Limb (tissue), 2 donors: ENCODE measurements around the gene FIGNL2.

Source experiments
- DNase-seq, 2 donors: peaks; one replicate each; pipeline ENCODE4 v3.0.0-alpha.2; 2016; ENCODE audit errors: extremely low spot score in 2 of 2

Gene FIGNL2

GRCh38 chr12:51774933-51775332 lies 73.6 kb downstream of the FIGNL2 start:
- DNase-seq = no peak

GRCh38 chr12:51773145-51773869 lies 75.2 kb downstream of the FIGNL2 start:
- no peak for DNase-seq

DNA sequence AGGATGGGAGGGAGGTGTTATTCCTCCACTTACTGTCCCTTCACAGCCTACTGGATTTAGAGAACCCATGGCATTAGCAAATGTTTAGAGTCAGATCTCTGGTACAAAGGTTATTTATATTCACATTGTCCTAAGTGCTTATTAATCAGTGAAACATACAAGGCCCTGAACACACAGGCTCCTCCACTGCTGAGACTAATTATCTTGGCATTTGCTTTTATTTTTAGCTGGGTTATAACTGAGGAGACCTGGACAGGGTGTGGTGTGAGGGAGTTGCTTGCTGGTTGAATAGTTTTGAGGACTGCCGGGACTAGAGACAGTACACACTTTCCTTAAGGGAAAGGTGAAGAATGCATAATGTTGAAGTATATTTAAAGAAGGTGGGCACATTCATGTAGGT lies 77.5 kb downstream of the FIGNL2 start:
- DNase-seq = no peak
